Fibroblast of lung (primary cell): ENCODE measurements around the gene PPP1R1B. TPM values are rescaled to one million over a fixed set of nuclear protein-coding genes. Genes with fewer than 3 reads are reported as not detected.
A peak's percentile ranks its signal among the peaks of the same experiment; 100 is the strongest.

Experiments used
- DNase-seq, 2 donors: peaks; one replicate each; pipeline versions ENCODE4 v3.0.0 to v3.0.0-alpha.2; 2010; ENCODE audit warnings: low read depth in 2 of 2
- H2AFZ ChIP-seq: 2 replicates; pipeline ENCODE4 v1.5.1; 2012; ENCODE audit warnings: low read length, control low read depth, inconsistent platforms
- H3K27ac ChIP-seq: 2 replicates; pipeline ENCODE4 v1.5.1; 2011; ENCODE audit warnings: low read length, control low read depth; ENCODE audit not compliant: insufficient read depth
- H3K27me3 ChIP-seq: 2 replicates; pipeline ENCODE4 v1.5.1; 2011; ENCODE audit warnings: mild to moderate bottlenecking, low read length; ENCODE audit not compliant: control insufficient read depth, insufficient read depth
- H3K36me3 ChIP-seq: 2 replicates; pipeline ENCODE4 v1.5.1; 2011; ENCODE audit warnings: low read length; ENCODE audit not compliant: control insufficient read depth, insufficient read depth
- H3K4me1 ChIP-seq: 2 replicates; pipeline ENCODE4 v1.5.1; 2011; ENCODE audit warnings: low read length; ENCODE audit not compliant: control insufficient read depth, insufficient read depth; ENCODE audit errors: extremely low read depth
- H3K4me2 ChIP-seq: 2 replicates; pipeline ENCODE4 v1.5.1; 2011; ENCODE audit warnings: low read length, control low read depth; ENCODE audit not compliant: insufficient read depth; ENCODE audit errors: extremely low read depth
- H3K4me3 ChIP-seq, 4 experiments: fragments of 200-600 bp in 1 of 4; sonication (generic) in 1 of 4; replicated peaks in 1 of 4; 2 replicates each; pipeline ENCODE4 v1.5.1; 2011 to 2016; ENCODE audit warnings: low read length in 4 of 4, low read depth in 3 of 4, mild to moderate bottlenecking in 3 of 4, control low read depth in 2 of 4, inconsistent platforms in 1 of 4, mixed read lengths in 1 of 4; ENCODE audit not compliant: insufficient read depth in 1 of 4; ENCODE audit errors: control extremely low read depth in 1 of 4
- H3K79me2 ChIP-seq: 2 replicates; pipeline ENCODE4 v1.5.1; 2012; ENCODE audit warnings: mild to moderate bottlenecking, low read length, inconsistent platforms; ENCODE audit not compliant: control insufficient read depth, insufficient read depth
- H3K9ac ChIP-seq: 2 replicates; pipeline ENCODE4 v1.5.1; 2011; ENCODE audit warnings: mild to moderate bottlenecking, low read length, control low read depth; ENCODE audit not compliant: insufficient read depth
- H3K9me3 ChIP-seq: 2 replicates; pipeline ENCODE4 v1.5.1; 2012; ENCODE audit warnings: low read depth, low read length; ENCODE audit not compliant: control insufficient read depth, insufficient read depth
- H4K20me1 ChIP-seq: 2 replicates; pipeline ENCODE4 v1.5.1; 2011; ENCODE audit warnings: low read length; ENCODE audit not compliant: control insufficient read depth, insufficient read depth; ENCODE audit errors: extremely low read depth
- EZH2 ChIP-seq: IDR thresholded peaks from 2 replicates; pipeline ENCODE4 v1.5.1; 2012; ENCODE audit warnings: low read length, control low read depth, mild to moderate bottlenecking; ENCODE audit errors: missing control alignments
- polyA plus RNA-seq, 2 donors: library from polyadenylated mRNA; depleted of rRNA in 1 of 2; stranded (reverse) in 1 of 2; unstranded in 1 of 2; fragments of >200 nt; gene quantifications; 2 replicates each; pipeline ENCODE4 v1.2.1, GENCODE V29; 2011 to 2012; ENCODE audit warnings: missing spikeins in 1 of 2
- total RNA-seq: library from RNA; depleted of rRNA; stranded (reverse); fragments of >200 nt; gene quantifications from 2 replicates; pipeline ENCODE4 v1.2.1, GENCODE V29; 2014
- TF ChIP-seq, protein P1 (sequence below), 2 donors: IDR thresholded peaks in 1 of 2; conservative IDR thresholded peaks in 1 of 2; 1 replicate in 1 of 2; 2 replicates in 1 of 2; pipeline ENCODE4 v1.5.1; 2011 to 2012; ENCODE audit warnings: low read length in 2 of 2, control low read depth in 1 of 2, inconsistent platforms in 1 of 2, low read depth in 1 of 2, mild to moderate bottlenecking in 1 of 2

The PPP1R1B gene
- total and polyA plus RNA-seq, 2 donors (not counting 1 experiment from before 2014, with no cell fraction given) = under 0.01 to 0.05 TPM

DNA sequence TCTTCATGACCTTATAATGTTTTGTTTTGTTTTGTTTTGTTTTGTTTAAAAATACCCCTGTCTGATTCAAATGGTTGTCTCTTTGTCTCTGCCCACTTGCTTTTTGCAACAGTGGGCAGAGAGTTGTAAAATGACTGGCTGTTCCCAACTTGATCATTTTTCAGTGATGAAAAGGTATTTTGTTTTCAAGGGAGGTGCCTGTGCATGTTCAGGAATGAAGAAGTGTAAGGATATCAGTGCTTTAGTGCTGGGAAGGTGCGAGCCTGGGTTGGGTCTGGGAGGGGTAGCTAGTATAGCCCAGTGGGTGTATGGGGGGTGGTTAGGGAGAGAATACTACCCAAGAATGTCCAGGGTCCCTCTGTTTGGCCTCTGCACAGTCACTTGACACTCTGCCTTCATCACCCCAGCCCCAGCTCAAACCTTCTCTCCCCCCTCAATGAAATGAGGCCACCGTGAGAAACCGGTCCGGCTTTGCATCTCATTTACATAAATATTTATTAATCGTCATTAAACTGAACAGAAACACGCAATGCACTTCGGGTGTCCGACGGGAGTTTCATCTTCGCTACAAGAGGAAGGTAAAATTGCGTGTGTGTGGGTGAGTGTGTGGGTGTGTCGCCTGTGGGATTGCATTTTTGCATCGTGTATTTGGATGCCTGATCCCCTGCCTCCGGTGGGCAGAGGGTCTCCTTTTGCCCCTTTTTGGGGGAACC lies 23.3 kb upstream of the PPP1R1B start:
- no peaks in the 10 kb centered on the region for H3K9me3 ChIP-seq
- H3K4me1 ChIP-seq = no peaks in the 10 kb centered on the region
- no peak overlapping the region for H3K9ac ChIP-seq
- no peak for DNase-seq
- no peak overlapping the region for H3K4me2 ChIP-seq
- H3K79me2 ChIP-seq = no peaks in the 10 kb centered on the region
- H2AFZ ChIP-seq = no peak overlapping the region
- TF ChIP-seq, protein P1, sequence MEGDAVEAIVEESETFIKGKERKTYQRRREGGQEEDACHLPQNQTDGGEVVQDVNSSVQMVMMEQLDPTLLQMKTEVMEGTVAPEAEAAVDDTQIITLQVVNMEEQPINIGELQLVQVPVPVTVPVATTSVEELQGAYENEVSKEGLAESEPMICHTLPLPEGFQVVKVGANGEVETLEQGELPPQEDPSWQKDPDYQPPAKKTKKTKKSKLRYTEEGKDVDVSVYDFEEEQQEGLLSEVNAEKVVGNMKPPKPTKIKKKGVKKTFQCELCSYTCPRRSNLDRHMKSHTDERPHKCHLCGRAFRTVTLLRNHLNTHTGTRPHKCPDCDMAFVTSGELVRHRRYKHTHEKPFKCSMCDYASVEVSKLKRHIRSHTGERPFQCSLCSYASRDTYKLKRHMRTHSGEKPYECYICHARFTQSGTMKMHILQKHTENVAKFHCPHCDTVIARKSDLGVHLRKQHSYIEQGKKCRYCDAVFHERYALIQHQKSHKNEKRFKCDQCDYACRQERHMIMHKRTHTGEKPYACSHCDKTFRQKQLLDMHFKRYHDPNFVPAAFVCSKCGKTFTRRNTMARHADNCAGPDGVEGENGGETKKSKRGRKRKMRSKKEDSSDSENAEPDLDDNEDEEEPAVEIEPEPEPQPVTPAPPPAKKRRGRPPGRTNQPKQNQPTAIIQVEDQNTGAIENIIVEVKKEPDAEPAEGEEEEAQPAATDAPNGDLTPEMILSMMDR (conservative IDR thresholded peaks at IDR 0.05 in 1 of 2, IDR thresholded peaks at IDR 0.05 in 1 of 2; ENCODE audit: low read depth in 1 of 2, low read length in 2 of 2) = no peak
- peak; percentile 89 for TF ChIP-seq EZH2
- H3K4me3 ChIP-seq = no peak overlapping the region
- H3K27ac ChIP-seq = no peak overlapping the region
- H3K36me3 ChIP-seq = no peaks in the 10 kb centered on the region
- peaks cover 86% of the 10 kb centered on the region for H3K27me3 ChIP-seq
- H4K20me1 ChIP-seq = no peaks in the 10 kb centered on the region

DNA sequence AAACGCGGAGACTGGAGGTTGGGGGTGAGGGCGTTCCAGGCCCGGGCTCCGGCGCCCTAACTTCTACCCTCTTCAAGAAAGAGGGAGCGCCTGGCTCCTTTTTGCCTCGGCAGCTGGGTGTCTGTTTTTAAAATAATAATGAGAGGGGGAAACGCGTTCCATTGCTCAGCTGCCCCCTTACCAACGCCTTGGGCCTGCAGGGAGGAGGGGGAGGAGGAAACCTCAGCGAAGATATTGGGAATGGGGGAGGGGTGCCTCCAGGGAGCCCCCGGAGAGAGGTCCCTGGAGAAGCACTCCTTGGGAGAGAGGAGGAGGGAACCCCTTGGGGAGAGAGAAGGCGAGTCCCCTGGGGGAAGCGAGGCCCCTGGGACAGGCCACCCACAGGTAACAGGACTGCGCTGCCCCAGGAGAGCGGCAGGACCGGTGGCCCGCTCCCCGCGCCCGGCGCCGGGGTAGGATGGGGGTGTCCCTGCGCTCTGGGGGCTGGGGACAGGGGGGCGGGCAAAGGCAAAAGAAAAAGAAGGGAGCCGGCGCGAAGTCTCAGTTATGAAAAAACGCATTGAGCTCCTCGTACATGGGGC lies 21.8 kb upstream of the PPP1R1B start:
- no peaks in the 10 kb centered on the region for H3K4me1 ChIP-seq
- H2AFZ ChIP-seq = no peak overlapping the region
- H3K79me2 ChIP-seq = no peaks in the 10 kb centered on the region
- H3K9ac ChIP-seq = no peak overlapping the region
- no peaks in the 10 kb centered on the region for H3K36me3 ChIP-seq
- no peak overlapping the region for H3K4me3 ChIP-seq
- H3K4me2 ChIP-seq = no peak overlapping the region
- DNase-seq = no peak
- H4K20me1 ChIP-seq = no peaks in the 10 kb centered on the region
- no peak overlapping the region for H3K27ac ChIP-seq
- TF ChIP-seq, protein P1 (conservative IDR thresholded peaks at IDR 0.05 in 1 of 2, IDR thresholded peaks at IDR 0.05 in 1 of 2; ENCODE audit: low read depth in 1 of 2, low read length in 2 of 2) = no peak
- no peak for TF ChIP-seq EZH2
- H3K27me3 ChIP-seq = peaks cover 81% of the 10 kb centered on the region
- no peaks in the 10 kb centered on the region for H3K9me3 ChIP-seq

DNA sequence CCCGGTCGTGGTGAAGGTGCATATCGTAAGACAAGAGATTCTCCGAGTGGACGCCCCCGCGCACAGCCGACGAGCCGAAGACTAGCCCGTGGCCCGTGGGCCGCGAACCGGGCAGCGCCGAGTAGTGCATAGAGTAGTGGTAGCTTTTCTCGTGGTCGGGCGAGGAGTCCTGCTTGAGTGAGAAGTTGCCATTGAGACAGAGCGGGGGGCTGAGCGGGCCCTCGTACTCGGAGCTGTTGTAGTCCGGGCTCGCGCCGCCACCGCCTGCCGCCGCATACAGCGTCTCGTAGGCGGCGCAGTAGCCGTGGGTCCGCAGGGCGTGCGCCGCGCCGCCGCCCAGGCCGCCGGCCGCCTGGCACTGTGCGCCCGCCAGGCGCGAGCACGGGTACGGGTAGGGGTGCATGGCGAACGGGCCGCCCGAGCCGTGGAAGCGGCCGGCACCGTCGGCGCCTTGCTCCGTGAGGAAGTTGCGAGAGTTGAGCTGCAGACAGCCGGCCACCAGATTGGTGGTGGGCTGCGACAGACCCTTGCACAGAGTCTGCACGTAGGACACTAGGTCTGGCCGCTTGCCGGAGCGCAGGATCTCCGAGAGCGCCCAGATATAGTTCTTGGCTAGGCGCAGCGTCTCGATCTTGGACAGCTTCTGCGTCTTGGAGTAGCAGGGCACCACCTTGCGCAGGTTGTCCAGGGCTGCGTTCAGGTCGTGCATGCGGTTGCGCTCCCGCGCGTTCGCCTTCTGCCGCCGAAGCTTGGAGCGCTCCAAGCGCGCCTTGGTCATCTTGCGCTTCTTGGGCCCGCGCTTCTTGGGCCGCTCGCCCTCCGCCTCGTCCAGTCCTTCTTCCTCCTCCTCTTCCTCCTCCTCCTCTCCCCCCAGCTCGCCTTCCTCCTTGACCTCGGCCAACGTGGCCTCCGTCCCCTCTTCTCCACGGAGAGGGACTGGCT lies 21.0 kb upstream of the PPP1R1B start:
- peak; percentile 9 to 16 for DNase-seq
- H3K9me3 ChIP-seq = no peaks in the 10 kb centered on the region
- no peak overlapping the region for H3K4me3 ChIP-seq
- no peaks in the 10 kb centered on the region for H3K79me2 ChIP-seq
- H3K4me2 ChIP-seq = no peak overlapping the region
- no peaks in the 10 kb centered on the region for H4K20me1 ChIP-seq
- TF ChIP-seq EZH2 = peak; percentile 98
- TF ChIP-seq, protein P1 (conservative IDR thresholded peaks at IDR 0.05 in 1 of 2, IDR thresholded peaks at IDR 0.05 in 1 of 2; ENCODE audit: low read depth in 1 of 2, low read length in 2 of 2) = no peak
- no peak overlapping the region for H2AFZ ChIP-seq
- no peak overlapping the region for H3K27ac ChIP-seq
- H3K27me3 ChIP-seq = peaks cover 73% of the 10 kb centered on the region
- H3K9ac ChIP-seq = no peak overlapping the region
- no peaks in the 10 kb centered on the region for H3K36me3 ChIP-seq
- no peaks in the 10 kb centered on the region for H3K4me1 ChIP-seq
